HepG2 (cell line): ENCODE measurements around the gene SEC14L1. TPM values are rescaled to one million over a fixed set of nuclear protein-coding genes. Genes with fewer than 3 reads are reported as not detected.
A peak's percentile ranks its signal among the peaks of the same experiment; 100 is the strongest.

Source experiments
- ADNP ChIP-seq: sonication (generic); formaldehyde crosslinking; IDR thresholded peaks from 2 replicates; pipeline ENCODE4 v1.4.0; 2020; ENCODE audit warnings: missing genetic modification reagents
- CREBL2 ChIP-seq: sonication (generic); formaldehyde crosslinking; IDR thresholded peaks from 2 replicates; pipeline ENCODE4 v1.8.1; 2023; ENCODE audit warnings: missing genetic modification reagents, mild to moderate bottlenecking, borderline replicate concordance
- KLF13 ChIP-seq: sonication (generic); formaldehyde crosslinking; IDR thresholded peaks from 2 replicates; pipeline ENCODE4 v1.4.0; 2020; ENCODE audit warnings: mild to moderate bottlenecking, missing genetic modification reagents
- KLF6 ChIP-seq: IDR thresholded peaks from 2 replicates; pipeline ENCODE4 v1.8.0; 2016; ENCODE audit warnings: missing biosample characterization, missing genetic modification reagents
- MYNN ChIP-seq: sonication (generic); formaldehyde crosslinking; IDR thresholded peaks from 2 replicates; pipeline ENCODE4 v1.4.0; 2020; ENCODE audit warnings: mild to moderate bottlenecking, low read depth, missing genetic modification reagents
- PLRG1 ChIP-seq: fragments of 450-650 bp; conservative IDR thresholded peaks from 2 replicates; pipeline ENCODE4 v1.6.1; 2016
- RBAK ChIP-seq: sonication (generic); formaldehyde crosslinking; IDR thresholded peaks from 2 replicates; pipeline ENCODE4 v1.5.1; 2020; ENCODE audit warnings: mild to moderate bottlenecking, missing genetic modification reagents
- RBM22 ChIP-seq: fragments of 200-400 bp; formaldehyde crosslinking; optimal IDR thresholded peaks from 2 replicates; pipeline ENCODE3; 2017; ENCODE audit warnings: mild to moderate bottlenecking, low read length, moderate library complexity
- REST ChIP-seq, 2 experiments: IDR thresholded peaks; 2 replicates each; pipeline ENCODE4 v1.6.1; 2011 to 2012; ENCODE audit warnings: low read length in 2 of 2, borderline replicate concordance in 1 of 2, low read depth in 1 of 2, mild to moderate bottlenecking in 1 of 2, moderate library complexity in 1 of 2
- SALL2 ChIP-seq: sonication (generic); formaldehyde crosslinking; IDR thresholded peaks from 2 replicates; pipeline ENCODE4 v1.8.1; 2023; ENCODE audit warnings: mild to moderate bottlenecking, missing genetic modification reagents, inconsistent platforms
- SETDB1 ChIP-seq: sonication (generic); formaldehyde crosslinking; IDR thresholded peaks from 2 replicates; pipeline ENCODE4 v1.5.1; 2020; ENCODE audit warnings: missing genetic modification reagents, mild to moderate bottlenecking, borderline replicate concordance
- SIX4 ChIP-seq: sonication (generic); formaldehyde crosslinking; IDR thresholded peaks from 2 replicates; pipeline ENCODE4 v1.4.0; 2020; ENCODE audit warnings: missing genetic modification reagents
- TOE1 ChIP-seq: sonication (generic); formaldehyde crosslinking; IDR thresholded peaks from 2 replicates; pipeline ENCODE4 v1.4.0; 2020; ENCODE audit warnings: mild to moderate bottlenecking, missing genetic modification reagents
- ZKSCAN1 ChIP-seq: fragments of 150-350 bp; IDR thresholded peaks from 2 replicates; pipeline ENCODE4 v1.6.1; 2014; ENCODE audit warnings: low read length
- ZNF484 ChIP-seq: sonication (generic); formaldehyde crosslinking; IDR thresholded peaks from 2 replicates; pipeline ENCODE4 v1.5.1; 2020; ENCODE audit warnings: mild to moderate bottlenecking, low read depth, missing genetic modification reagents, borderline replicate concordance
- ZNF547 ChIP-seq: sonication (generic); formaldehyde crosslinking; IDR thresholded peaks from 2 replicates; pipeline ENCODE4 v1.5.1; 2020; ENCODE audit warnings: mild to moderate bottlenecking, missing genetic modification reagents
- ZNF598 ChIP-seq: sonication (generic); formaldehyde crosslinking; IDR thresholded peaks from 2 replicates; pipeline ENCODE4 v1.5.1; 2020; ENCODE audit warnings: mild to moderate bottlenecking, missing genetic modification reagents, borderline replicate concordance
- ZNF607 ChIP-seq: sonication (generic); formaldehyde crosslinking; IDR thresholded peaks from 2 replicates; pipeline ENCODE4 v1.5.1; 2020; ENCODE audit warnings: missing genetic modification reagents, mild to moderate bottlenecking, borderline replicate concordance
- ZNF720 ChIP-seq: sonication (generic); formaldehyde crosslinking; IDR thresholded peaks from 2 replicates; pipeline ENCODE4 v1.4.0; 2020; ENCODE audit warnings: missing genetic modification reagents
- ZNF75D ChIP-seq: sonication (generic); formaldehyde crosslinking; IDR thresholded peaks from 2 replicates; pipeline ENCODE4 v1.8.1; 2023; ENCODE audit warnings: missing genetic modification reagents, mild to moderate bottlenecking, borderline replicate concordance
- ZNF768 ChIP-seq: sonication (generic); formaldehyde crosslinking; IDR thresholded peaks from 2 replicates; pipeline ENCODE4 v1.4.0; 2020; ENCODE audit warnings: missing genetic modification reagents
- polyA plus RNA-seq, 8 experiments: library from polyadenylated mRNA; depleted of rRNA in 3 of 8; stranded (reverse) in 7 of 8; unstranded in 1 of 8; fragments of >200 nt; fragmentation: Illumina TruSeq in 4 of 8; extraction: Trizol in 4 of 8; gene quantifications; 2 replicates each; pipeline versions ENCODE4 v1.2.1 to v1.2.3, GENCODE V29; 2011 to 2016; ENCODE audit warnings: low read depth in 4 of 8, missing spikeins in 1 of 8, mixed read lengths in 1 of 8; ENCODE audit not compliant: insufficient read depth in 1 of 8
- total RNA-seq, 5 experiments: library from RNA; depleted of rRNA; stranded (reverse); fragments of >200 nt; fragmentation: Illumina TruSeq; extraction: Trizol; gene quantifications; 2 replicates each; pipeline ENCODE4 v1.2.3, GENCODE V29; 2016; ENCODE audit warnings: low read depth in 1 of 5
- TF ChIP-seq, protein P1 (sequence below): sonication (generic); formaldehyde crosslinking; IDR thresholded peaks from 2 replicates; pipeline ENCODE4 v1.4.0; 2020; ENCODE audit warnings: missing genetic modification reagents, borderline replicate concordance
- TF ChIP-seq, protein P2 (sequence below): sonication (generic); formaldehyde crosslinking; IDR thresholded peaks from 2 replicates; pipeline ENCODE4 v1.4.0; 2020; ENCODE audit warnings: mild to moderate bottlenecking, missing genetic modification reagents

Gene SEC14L1
- total and polyA plus RNA-seq, 2 of the 13 experiments (the other 11 are each of a cell fraction or from before 2014, with no cell fraction given), result 26.3 to 43.9 TPM

GRCh38 chr17:77140166-77140877, 447 bp upstream of the SEC14L1 start (continued):
- TF ChIP-seq, protein P1, sequence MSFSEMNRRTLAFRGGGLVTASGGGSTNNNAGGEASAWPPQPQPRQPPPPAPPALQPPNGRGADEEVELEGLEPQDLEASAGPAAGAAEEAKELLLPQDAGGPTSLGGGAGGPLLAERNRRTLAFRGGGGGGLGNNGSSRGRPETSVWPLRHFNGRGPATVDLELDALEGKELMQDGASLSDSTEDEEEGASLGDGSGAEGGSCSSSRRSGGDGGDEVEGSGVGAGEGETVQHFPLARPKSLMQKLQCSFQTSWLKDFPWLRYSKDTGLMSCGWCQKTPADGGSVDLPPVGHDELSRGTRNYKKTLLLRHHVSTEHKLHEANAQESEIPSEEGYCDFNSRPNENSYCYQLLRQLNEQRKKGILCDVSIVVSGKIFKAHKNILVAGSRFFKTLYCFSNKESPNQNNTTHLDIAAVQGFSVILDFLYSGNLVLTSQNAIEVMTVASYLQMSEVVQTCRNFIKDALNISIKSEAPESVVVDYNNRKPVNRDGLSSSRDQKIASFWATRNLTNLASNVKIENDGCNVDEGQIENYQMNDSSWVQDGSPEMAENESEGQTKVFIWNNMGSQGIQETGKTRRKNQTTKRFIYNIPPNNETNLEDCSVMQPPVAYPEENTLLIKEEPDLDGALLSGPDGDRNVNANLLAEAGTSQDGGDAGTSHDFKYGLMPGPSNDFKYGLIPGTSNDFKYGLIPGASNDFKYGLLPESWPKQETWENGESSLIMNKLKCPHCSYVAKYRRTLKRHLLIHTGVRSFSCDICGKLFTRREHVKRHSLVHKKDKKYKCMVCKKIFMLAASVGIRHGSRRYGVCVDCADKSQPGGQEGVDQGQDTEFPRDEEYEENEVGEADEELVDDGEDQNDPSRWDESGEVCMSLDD (CRISPR knock-in tag), result no peak
- TF ChIP-seq, protein P2, sequence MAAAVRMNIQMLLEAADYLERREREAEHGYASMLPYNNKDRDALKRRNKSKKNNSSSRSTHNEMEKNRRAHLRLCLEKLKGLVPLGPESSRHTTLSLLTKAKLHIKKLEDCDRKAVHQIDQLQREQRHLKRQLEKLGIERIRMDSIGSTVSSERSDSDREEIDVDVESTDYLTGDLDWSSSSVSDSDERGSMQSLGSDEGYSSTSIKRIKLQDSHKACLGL (CRISPR knock-in tag), result no peak
- TF ChIP-seq ZKSCAN1 (no peak), TOE1 (CRISPR knock-in tag) (peak; percentile 85; the same call in 1 of the 2 replicates), ADNP (CRISPR knock-in tag) (no peak), MYNN (CRISPR knock-in tag) (peak; percentile 79; the same call in 1 of the 2 replicates), REST (IDR thresholded peaks at IDR 0.05; ENCODE audit: borderline replicate concordance in 1 of 2, low read depth in 1 of 2, low read length in 2 of 2) (0 out of 4 replicates have a peak, but pooled peaks of 1 of the 2 experiments have one; percentile 32), PLRG1 (no peak), ZNF720 (no peak), SIX4 (CRISPR knock-in tag) (no peak), CREBL2 (CRISPR knock-in tag) (no peak), SALL2 (CRISPR knock-in tag) (peak; percentile 88), KLF6 (CRISPR knock-in tag) (peak; percentile 56; the same call in 1 of the 2 replicates), ZNF768 (CRISPR knock-in tag) (peak; percentile 73; the same call in 1 of the 2 replicates), ZNF598 (CRISPR knock-in tag) (no peak), RBAK (CRISPR knock-in tag) (no peak), ZNF547 (CRISPR knock-in tag) (peak; percentile 85), ZNF607 (peak; percentile 97; the same call in 1 of the 2 replicates), ZNF484 (CRISPR knock-in tag) (no peak), RBM22 (peak; percentile 60), KLF13 (CRISPR knock-in tag) (no peak), SETDB1 (no peak), ZNF75D (CRISPR knock-in tag) (no peak)
